ENCODE results near the gene TMEM154. TPM values are rescaled to one million over a fixed set of nuclear protein-coding genes. Genes with fewer than 3 reads are reported as not detected.

Gene TMEM154
- total and polyA plus RNA-seq, 12 donors, result 0.10 to 3.6 (median 0.33) TPM; not detected in 1

GRCh38 chr4:152715076-152715475, 35.3 kb upstream of the TMEM154 start:
- Histone ChIP-seq H3K27me3 (no peaks in the 10 kb centered on the region), H3K4me3 (no peak overlapping the region), H3K36me3 (replicated peaks in 1 of 2) (no peaks in the 10 kb centered on the region), H3K9me3 (replicated peaks in 1 of 3) (no peaks in the 10 kb centered on the region), H3K4me1 (replicated peaks in 1 of 2) (no peaks in the 10 kb centered on the region), H3K27ac (no peak overlapping the region)
- TF ChIP-seq POLR2A (IDR thresholded peaks at IDR 0.05) (no peak), CTCF (IDR thresholded peaks at IDR 0.05) (no peak)
- WGBS, 4 donors, result 86 to 96% (median 95%) methylated on average over 6 of the region's 6 CpGs
- DNase-seq, result no peak
- intact Hi-C loops (cut with DNase I), result no loop called here

GRCh38 chr4:152713951-152714705, 34.3 kb upstream of the TMEM154 start:
- no peaks in the 10 kb centered on the region for H3K27me3 ChIP-seq
- no peak overlapping the region for H3K4me3 ChIP-seq
- no peaks in the 10 kb centered on the region for H3K9me3 ChIP-seq (replicated peaks in 1 of 3)
- H3K4me1 ChIP-seq (replicated peaks in 1 of 2), result no peaks in the 10 kb centered on the region
- H3K27ac ChIP-seq, result no peak overlapping the region
- intact Hi-C loops (cut with DNase I), result no loop called here
- 56 to 66% (median 60%) methylated on average over 2 of the region's 2 CpGs for whole genome bisulfite sequencing, 4 donors
- TF ChIP-seq POLR2A (IDR thresholded peaks at IDR 0.05) (no peak), CTCF (IDR thresholded peaks at IDR 0.05) (no peak)
- DNase-seq, result no peak
- no peaks in the 10 kb centered on the region for H3K36me3 ChIP-seq (replicated peaks in 1 of 2)

- Histone ChIP-seq H3K27me3 (no peaks in the 10 kb centered on the region), H3K4me1 (replicated peaks in 1 of 2) (no peaks in the 10 kb centered on the region), H3K9me3 (replicated peaks in 1 of 3) (no peaks in the 10 kb centered on the region), H3K27ac (no peak overlapping the region), H3K4me3 (no peak overlapping the region), H3K36me3 (replicated peaks in 1 of 2) (no peaks in the 10 kb centered on the region)
- DNase-seq, result no peak
- 79 to 82% (median 82%) methylated on average over 6 of the region's 6 CpGs for WGBS, 4 donors
- TF ChIP-seq POLR2A (IDR thresholded peaks at IDR 0.05), result no peak
- no peak for TF ChIP-seq CTCF (IDR thresholded peaks at IDR 0.05)
- intact Hi-C loops (cut with DNase I), result no loop called here
These were observed 30.1 kb upstream of the TMEM154 start for GRCh38 chr4:152709675-152710438.

- intact Hi-C loops (cut with DNase I), result no loop called here
- no peak for TF ChIP-seq CTCF (IDR thresholded peaks at IDR 0.05)
- TF ChIP-seq POLR2A (IDR thresholded peaks at IDR 0.05), result no peak
- H3K27ac ChIP-seq, result no peak overlapping the region
- no peaks in the 10 kb centered on the region for H3K9me3 ChIP-seq (replicated peaks in 1 of 3)
- 80 to 88% (median 86%) methylated on average over 4 of the region's 4 CpGs for WGBS, 4 donors
- no peak overlapping the region for H3K4me3 ChIP-seq
- DNase-seq, result no peak
- H3K4me1 ChIP-seq (replicated peaks in 1 of 2), result no peaks in the 10 kb centered on the region
- H3K36me3 ChIP-seq (replicated peaks in 1 of 2), result no peaks in the 10 kb centered on the region
- H3K27me3 ChIP-seq, result no peaks in the 10 kb centered on the region
These were observed 29.0 kb upstream of the TMEM154 start for GRCh38 chr4:152708796-152709195.
